Measurements from ENCODE around the gene MIDN.

DNA sequence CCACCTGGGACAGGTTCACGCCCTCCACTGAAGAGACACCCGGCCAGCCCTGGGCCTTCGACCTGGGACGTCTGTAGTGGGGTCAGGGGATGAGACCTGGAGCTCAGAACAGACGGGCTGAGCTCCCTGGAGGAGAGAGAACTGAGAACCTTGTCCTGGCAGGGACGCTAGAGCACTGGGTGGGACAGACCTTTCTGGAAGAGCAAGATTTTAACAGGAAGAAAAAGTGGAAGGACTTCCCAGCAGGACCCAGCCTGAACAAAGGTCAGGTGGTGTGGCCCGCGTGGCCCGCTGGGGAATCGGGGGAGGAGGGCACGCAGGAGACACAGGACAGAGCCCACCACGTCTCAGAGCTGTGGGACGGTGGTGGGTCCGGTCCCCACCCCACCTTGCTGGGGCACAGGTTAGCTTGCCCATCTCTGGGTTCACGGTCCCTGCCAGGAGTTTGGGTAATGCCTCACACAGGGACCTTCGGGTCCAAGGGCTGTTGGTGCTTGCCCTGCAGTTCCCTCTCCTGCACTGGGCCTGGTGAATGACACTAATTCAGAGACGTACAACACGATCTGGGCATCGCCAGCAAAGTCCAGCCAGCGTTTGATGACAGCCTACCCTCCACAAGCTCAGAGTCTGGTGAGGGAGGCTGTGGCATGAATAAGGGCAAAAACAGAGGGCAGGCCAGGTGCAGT is 36.1 kb downstream of the MIDN start:
- TF ChIP-seq POLR2AphosphoS5 (IDR thresholded peaks at IDR 0.05; ENCODE audit: low read depth, low read length) (no peak), POLR2A (IDR thresholded peaks at IDR 0.05; ENCODE audit: low read depth, low read length) (no peak), TAF1 (IDR thresholded peaks at IDR 0.05; ENCODE audit: borderline replicate concordance, low read depth, low read length) (no peak)

Measured in GM12892 (cell line).